HepG2 (cell line): Measurements from ENCODE around the gene DST. TPM values are rescaled to one million over a fixed set of nuclear protein-coding genes. Genes with fewer than 3 reads are reported as not detected.

Experiments used
- ATAC-seq: fragments of 200-7000 bp; cut with Tn5 transposase; 3 replicates; pipeline ENCODE4 v1.9.1; 2020; ENCODE audit warnings: mild to moderate bottlenecking, moderate library complexity
- BruUV-seq: library from RNA; stranded (reverse); fragments of 400-500 nt; replicated peaks from 2 replicates; lab custom pipeline; 2021; lab: Mats Ljungman, UMichigan
- CTCF ChIA-PET: fragments of 300-600 bp; formaldehyde crosslinking; extraction: SDS; loops from one replicate; lab custom pipeline; 2021; ENCODE audit warnings: low total read pairs, inconsistent platforms, low intra/inter-chr PET ratio; lab: Yijun Ruan, JAX
- POLR2A ChIA-PET: fragments of 350-600 bp; sonication (Branson Sonifier 250); formaldehyde crosslinking; loops from one replicate; lab custom pipeline; 2020; ENCODE audit warnings: antibody characterized with exemption, inconsistent platforms; lab: Yijun Ruan, JAX
- DNase-seq: peaks from one replicate; pipeline ENCODE4 v3.0.0-alpha.2; 2015; ENCODE audit warnings: low spot score
- FAIRE-seq: peaks from 3 replicates; lab custom pipeline; 2011; peaks lifted over from hg19 to GRCh38; lab: Jason Lieb, UNC
- H2AFZ ChIP-seq: one replicate; pipeline ENCODE4 v1.6.1; 2011; ENCODE audit warnings: low read length, inconsistent platforms
- H3K27ac ChIP-seq: fragments of 300-600 bp; 3 replicates; pipeline ENCODE4 v1.8.0; 2011; ENCODE audit warnings: mixed run types, mild to moderate bottlenecking, mixed read lengths, low read length, inconsistent platforms; ENCODE audit not compliant: insufficient read depth; ENCODE audit errors: extremely low read length
- H3K27me3 ChIP-seq, 2 experiments: fragments of 200-600 bp in 1 of 2; 2 replicates in 1 of 2; 3 replicates in 1 of 2; pipeline versions ENCODE4 v1.6.0 to v1.8.0; 2011; ENCODE audit warnings: low read length in 2 of 2, mild to moderate bottlenecking in 2 of 2, moderate library complexity in 2 of 2, inconsistent platforms in 1 of 2; ENCODE audit not compliant: insufficient read depth in 2 of 2, control insufficient read depth in 1 of 2
- H3K36me3 ChIP-seq, 2 experiments: fragments of 200-600 bp in 1 of 2; replicated peaks in 1 of 2; 2 replicates in 1 of 2; 3 replicates in 1 of 2; pipeline versions ENCODE4 v1.5.1 to v1.8.0; 2011; ENCODE audit warnings: low read length in 2 of 2, inconsistent platforms in 1 of 2; ENCODE audit not compliant: insufficient read depth in 2 of 2, control insufficient read depth in 1 of 2
- H3K4me1 ChIP-seq: 2 replicates; pipeline ENCODE4 v1.5.1; 2012; ENCODE audit warnings: low read length, inconsistent platforms; ENCODE audit not compliant: insufficient read depth
- H3K4me2 ChIP-seq: 2 replicates; pipeline ENCODE4 v1.6.0; 2011; ENCODE audit warnings: low read depth, low read length, inconsistent platforms
- H3K4me3 ChIP-seq, 3 experiments: fragments of 200-600 bp in 1 of 3; sonication (generic), shearing (Covaris generic) in 1 of 3; replicated peaks in 1 of 3; 2 replicates each; pipeline ENCODE4 v1.5.1; 2011 to 2016; ENCODE audit warnings: low read length in 3 of 3, inconsistent platforms in 2 of 3, low read depth in 2 of 3, mild to moderate bottlenecking in 2 of 3, control low read depth in 1 of 3, mixed read lengths in 1 of 3; ENCODE audit not compliant: insufficient read depth in 1 of 3
- H3K79me2 ChIP-seq: one replicate; pipeline ENCODE4 v1.6.1; 2011; ENCODE audit warnings: low read length, inconsistent platforms; ENCODE audit not compliant: insufficient read depth
- H3K9ac ChIP-seq: 2 replicates; pipeline ENCODE4 v1.6.0; 2011; ENCODE audit warnings: mild to moderate bottlenecking, low read depth, low read length, inconsistent platforms; ENCODE audit not compliant: insufficient read depth
- H3K9me3 ChIP-seq: 2 replicates; pipeline ENCODE4 v1.5.1; 2012; ENCODE audit warnings: mild to moderate bottlenecking, low read length
- H4K20me1 ChIP-seq: 2 replicates; pipeline ENCODE4 v1.6.0; 2011; ENCODE audit warnings: inconsistent platforms, mild to moderate bottlenecking, low read length, moderate library complexity; ENCODE audit not compliant: insufficient read depth
- ATM ChIP-seq: fragments of 450-650 bp; IDR thresholded peaks from 2 replicates; pipeline ENCODE4 v1.7.1; 2017; ENCODE audit warnings: mild to moderate bottlenecking, borderline replicate concordance
- ETV6 ChIP-seq: sonication (generic); formaldehyde crosslinking; conservative IDR thresholded peaks from 2 replicates; pipeline ENCODE4 v1.4.0; 2020; ENCODE audit warnings: missing genetic modification reagents
- HNRNPH1 ChIP-seq: fragments of 200-400 bp; formaldehyde crosslinking; optimal IDR thresholded peaks from 2 replicates; pipeline ENCODE3; 2017; ENCODE audit warnings: mild to moderate bottlenecking, low read depth, low read length
- MAFK ChIP-seq, 2 experiments: IDR thresholded peaks in 1 of 2; conservative IDR thresholded peaks in 1 of 2; 2 replicates each; pipeline ENCODE4 v1.6.1; 2011; ENCODE audit warnings: improper control_type of control experiment in 2 of 2, low read length in 2 of 2
- STAG1 ChIP-seq: sonication (generic); formaldehyde crosslinking; IDR thresholded peaks from 2 replicates; pipeline ENCODE4 v1.4.0; 2020; ENCODE audit warnings: missing genetic modification reagents
- ZFP41 ChIP-seq: sonication (generic); formaldehyde crosslinking; IDR thresholded peaks from 2 replicates; pipeline ENCODE4 v1.4.0; 2020; ENCODE audit warnings: mild to moderate bottlenecking, missing genetic modification reagents, borderline replicate concordance
- ZNF253 ChIP-seq: sonication (generic); formaldehyde crosslinking; IDR thresholded peaks from 2 replicates; pipeline ENCODE4 v1.8.0; 2022; ENCODE audit warnings: mild to moderate bottlenecking, missing genetic modification reagents, borderline replicate concordance
- ZNF382 ChIP-seq: sonication (generic); formaldehyde crosslinking; IDR thresholded peaks from 2 replicates; pipeline ENCODE4 v1.5.0; 2020; ENCODE audit warnings: missing genetic modification reagents, mild to moderate bottlenecking, borderline replicate concordance
- WGBS: methylation state at CpG from one replicate; pipeline ENCODE4 v1.1.6; 2017; ENCODE audit warnings: low lambda C conversion rate; 5-methylcytosine and 5-hydroxymethylcytosine counted together
- in situ Hi-C: cut with HindIII; loops from 2 replicates; pipeline ENCODE4 v1.10.0; 2017; ENCODE audit warnings: low pct_unique_long_range_greater_than_20kb; ENCODE audit not compliant: extremely low pct_ligation_motif_present
- intact Hi-C: fragments of 100-400 bp; cut with micrococcal nuclease; formaldehyde crosslinking; loops from one replicate; pipeline ENCODE4 v1.10.0; 2022; ENCODE audit not compliant: unreplicated experiment
- polyA plus RNA-seq, 8 experiments: library from polyadenylated mRNA; depleted of rRNA in 3 of 8; stranded (reverse) in 7 of 8; unstranded in 1 of 8; fragments of >200 nt; fragmentation: Illumina TruSeq in 4 of 8; extraction: Trizol in 4 of 8; gene quantifications; 2 replicates each; pipeline versions ENCODE4 v1.2.1 to v1.2.3, GENCODE V29; 2011 to 2016; ENCODE audit warnings: low read depth in 4 of 8, missing spikeins in 1 of 8, mixed read lengths in 1 of 8; ENCODE audit not compliant: insufficient read depth in 1 of 8
- total RNA-seq, 5 experiments: library from RNA; depleted of rRNA; stranded (reverse); fragments of >200 nt; fragmentation: Illumina TruSeq; extraction: Trizol; gene quantifications; 2 replicates each; pipeline ENCODE4 v1.2.3, GENCODE V29; 2016; ENCODE audit warnings: low read depth in 1 of 5
- TF ChIP-seq, protein P1 (sequence below): sonication (generic); formaldehyde crosslinking; IDR thresholded peaks from 2 replicates; pipeline ENCODE4 v1.4.0; 2020; ENCODE audit warnings: mild to moderate bottlenecking, missing genetic modification reagents
- TF ChIP-seq, protein P2 (sequence below): IDR thresholded peaks from 2 replicates; pipeline ENCODE4 v1.6.1; 2016; ENCODE audit warnings: missing genetic modification reagents, missing compliant biosample characterization
- TF ChIP-seq, protein P3 (sequence below): sonication (generic); formaldehyde crosslinking; IDR thresholded peaks from 2 replicates; pipeline ENCODE4 v1.9.0; 2022; ENCODE audit warnings: missing genetic modification reagents, mild to moderate bottlenecking, borderline replicate concordance
- TF ChIP-seq, protein P4 (sequence below): sonication (generic); formaldehyde crosslinking; IDR thresholded peaks from 2 replicates; pipeline ENCODE4 v1.5.0; 2020; ENCODE audit warnings: missing genetic modification reagents, mild to moderate bottlenecking, borderline replicate concordance

DST gene
- total and polyA plus RNA-seq, 2 of the 13 experiments (the other 11 are each of a cell fraction or from before 2014, with no cell fraction given) = 64.4 to 89.0 TPM

DNA sequence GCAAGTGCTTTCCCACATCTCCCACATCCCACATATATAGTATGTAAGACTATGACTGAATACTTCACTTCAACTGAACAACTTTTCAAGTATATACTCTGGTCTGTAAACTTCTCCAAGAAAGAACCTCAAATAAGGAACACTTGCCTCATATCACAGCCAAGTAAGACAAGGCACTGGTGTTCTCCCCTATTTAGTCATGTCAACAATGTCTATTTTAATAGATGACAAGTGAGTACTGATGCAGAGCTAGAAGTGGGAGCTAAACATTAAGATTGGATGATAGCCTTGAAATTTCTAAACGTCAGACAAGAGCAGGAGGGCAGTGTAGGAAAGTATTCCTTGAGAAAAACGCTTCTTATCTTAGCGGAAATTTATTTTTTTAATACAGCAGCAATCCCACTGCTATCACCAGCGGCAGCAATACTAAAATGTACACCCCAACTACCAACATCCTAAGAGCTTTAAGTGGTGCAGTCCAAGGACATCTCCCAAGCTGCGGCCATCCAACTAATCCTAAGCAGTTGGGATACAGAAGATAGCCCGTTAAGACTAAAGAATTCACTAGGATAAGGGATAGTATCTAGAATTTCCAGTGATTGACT is 29.3 kb downstream of the DST start:
- peaks cover 5 to 6% of the 10 kb centered on the region in 2 experiments; a peak in 2 of 5 replicates for H3K36me3 ChIP-seq
- in situ Hi-C loops = no loop called here

DNA sequence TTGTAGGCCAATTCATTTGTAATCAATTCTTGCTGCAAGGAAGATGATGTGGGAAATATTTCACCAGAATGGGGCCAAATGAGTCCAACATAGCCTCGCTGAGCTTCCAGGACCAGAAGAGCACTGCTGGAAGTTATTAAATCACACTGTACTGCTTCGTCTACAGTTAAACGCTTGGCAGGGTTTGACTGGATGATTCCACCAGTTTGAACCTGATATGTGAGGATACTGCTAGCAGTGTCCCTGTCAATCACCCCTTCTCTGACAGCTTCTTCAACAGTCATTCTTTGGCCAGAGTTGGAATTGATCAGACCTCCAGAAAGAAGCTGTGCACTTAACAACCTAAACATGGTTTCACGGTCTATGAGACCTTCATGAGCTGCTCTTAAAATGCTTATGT is 34.4 kb downstream of the DST start:
- Histone ChIP-seq H3K4me3 (no peak overlapping the region), H3K27me3 (no peaks in the 10 kb centered on the region), H3K4me1 (no peaks in the 10 kb centered on the region), H3K9me3 (no peaks in the 10 kb centered on the region), H2AFZ (no peak overlapping the region), H4K20me1 (no peaks in the 10 kb centered on the region), H3K4me2 (no peak overlapping the region), H3K79me2 (no peaks in the 10 kb centered on the region), H3K36me3 (0 out of 5 replicates have a peak, but pooled peaks cover 0 to 2% of the 10 kb centered on the region in 2 experiments), H3K9ac (no peak overlapping the region), H3K27ac (no peak overlapping the region)
- CTCF ChIA-PET = no interaction called here
- 94% methylated on average over 4 of the region's 4 CpGs for WGBS
- ATAC-seq (no peak), FAIRE-seq (no peak), DNase-seq (no peak)
- in situ Hi-C loops = no loop called here
- BruUV-seq = no TSS peak
- intact Hi-C loops = no loop called here
- POLR2A ChIA-PET = no interaction called here
- TF ChIP-seq, protein P1, sequence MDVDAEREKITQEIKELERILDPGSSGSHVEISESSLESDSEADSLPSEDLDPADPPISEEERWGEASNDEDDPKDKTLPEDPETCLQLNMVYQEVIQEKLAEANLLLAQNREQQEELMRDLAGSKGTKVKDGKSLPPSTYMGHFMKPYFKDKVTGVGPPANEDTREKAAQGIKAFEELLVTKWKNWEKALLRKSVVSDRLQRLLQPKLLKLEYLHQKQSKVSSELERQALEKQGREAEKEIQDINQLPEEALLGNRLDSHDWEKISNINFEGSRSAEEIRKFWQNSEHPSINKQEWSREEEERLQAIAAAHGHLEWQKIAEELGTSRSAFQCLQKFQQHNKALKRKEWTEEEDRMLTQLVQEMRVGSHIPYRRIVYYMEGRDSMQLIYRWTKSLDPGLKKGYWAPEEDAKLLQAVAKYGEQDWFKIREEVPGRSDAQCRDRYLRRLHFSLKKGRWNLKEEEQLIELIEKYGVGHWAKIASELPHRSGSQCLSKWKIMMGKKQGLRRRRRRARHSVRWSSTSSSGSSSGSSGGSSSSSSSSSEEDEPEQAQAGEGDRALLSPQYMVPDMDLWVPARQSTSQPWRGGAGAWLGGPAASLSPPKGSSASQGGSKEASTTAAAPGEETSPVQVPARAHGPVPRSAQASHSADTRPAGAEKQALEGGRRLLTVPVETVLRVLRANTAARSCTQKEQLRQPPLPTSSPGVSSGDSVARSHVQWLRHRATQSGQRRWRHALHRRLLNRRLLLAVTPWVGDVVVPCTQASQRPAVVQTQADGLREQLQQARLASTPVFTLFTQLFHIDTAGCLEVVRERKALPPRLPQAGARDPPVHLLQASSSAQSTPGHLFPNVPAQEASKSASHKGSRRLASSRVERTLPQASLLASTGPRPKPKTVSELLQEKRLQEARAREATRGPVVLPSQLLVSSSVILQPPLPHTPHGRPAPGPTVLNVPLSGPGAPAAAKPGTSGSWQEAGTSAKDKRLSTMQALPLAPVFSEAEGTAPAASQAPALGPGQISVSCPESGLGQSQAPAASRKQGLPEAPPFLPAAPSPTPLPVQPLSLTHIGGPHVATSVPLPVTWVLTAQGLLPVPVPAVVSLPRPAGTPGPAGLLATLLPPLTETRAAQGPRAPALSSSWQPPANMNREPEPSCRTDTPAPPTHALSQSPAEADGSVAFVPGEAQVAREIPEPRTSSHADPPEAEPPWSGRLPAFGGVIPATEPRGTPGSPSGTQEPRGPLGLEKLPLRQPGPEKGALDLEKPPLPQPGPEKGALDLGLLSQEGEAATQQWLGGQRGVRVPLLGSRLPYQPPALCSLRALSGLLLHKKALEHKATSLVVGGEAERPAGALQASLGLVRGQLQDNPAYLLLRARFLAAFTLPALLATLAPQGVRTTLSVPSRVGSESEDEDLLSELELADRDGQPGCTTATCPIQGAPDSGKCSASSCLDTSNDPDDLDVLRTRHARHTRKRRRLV = no peak
- TF ChIP-seq STAG1 (CRISPR knock-in tag) = no peak
- TF ChIP-seq, protein P2, sequence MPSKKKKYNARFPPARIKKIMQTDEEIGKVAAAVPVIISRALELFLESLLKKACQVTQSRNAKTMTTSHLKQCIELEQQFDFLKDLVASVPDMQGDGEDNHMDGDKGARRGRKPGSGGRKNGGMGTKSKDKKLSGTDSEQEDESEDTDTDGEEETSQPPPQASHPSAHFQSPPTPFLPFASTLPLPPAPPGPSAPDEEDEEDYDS (CRISPR knock-in tag) = no peak
- no peak for TF ChIP-seq ZNF253 (CRISPR knock-in tag)
- no peak for TF ChIP-seq ETV6 (CRISPR knock-in tag)
- TF ChIP-seq, protein P3, sequence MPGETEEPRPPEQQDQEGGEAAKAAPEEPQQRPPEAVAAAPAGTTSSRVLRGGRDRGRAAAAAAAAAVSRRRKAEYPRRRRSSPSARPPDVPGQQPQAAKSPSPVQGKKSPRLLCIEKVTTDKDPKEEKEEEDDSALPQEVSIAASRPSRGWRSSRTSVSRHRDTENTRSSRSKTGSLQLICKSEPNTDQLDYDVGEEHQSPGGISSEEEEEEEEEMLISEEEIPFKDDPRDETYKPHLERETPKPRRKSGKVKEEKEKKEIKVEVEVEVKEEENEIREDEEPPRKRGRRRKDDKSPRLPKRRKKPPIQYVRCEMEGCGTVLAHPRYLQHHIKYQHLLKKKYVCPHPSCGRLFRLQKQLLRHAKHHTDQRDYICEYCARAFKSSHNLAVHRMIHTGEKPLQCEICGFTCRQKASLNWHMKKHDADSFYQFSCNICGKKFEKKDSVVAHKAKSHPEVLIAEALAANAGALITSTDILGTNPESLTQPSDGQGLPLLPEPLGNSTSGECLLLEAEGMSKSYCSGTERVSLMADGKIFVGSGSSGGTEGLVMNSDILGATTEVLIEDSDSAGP (CRISPR knock-in tag) = no peak
- no peak for TF ChIP-seq HNRNPH1
- TF ChIP-seq ZNF382 (CRISPR knock-in tag) = no peak

More for the DNA sequence above, 29.3 kb downstream of the DST start:
- ChIA-PET CTCF (no interaction called here), POLR2A (no interaction called here)
- no peak overlapping the region for H3K4me3 ChIP-seq
- DNase-seq (no peak), ATAC-seq (no peak), FAIRE-seq (no peak)
- H2AFZ ChIP-seq = no peak overlapping the region
- H3K79me2 ChIP-seq = no peaks in the 10 kb centered on the region
- WGBS = 86% methylated on average over 6 of the region's 6 CpGs
- no peak overlapping the region for H3K9ac ChIP-seq
- no peaks in the 10 kb centered on the region for H3K27me3 ChIP-seq
- no TSS peak for BruUV-seq
- no peak for TF ChIP-seq ZFP41 (CRISPR knock-in tag)
- peak; percentile 16 to 52; a peak in 2 of 4 replicates for TF ChIP-seq MAFK (conservative IDR thresholded peaks at IDR 0.05 in 1 of 2, IDR thresholded peaks at IDR 0.05 in 1 of 2; ENCODE audit: low read length in 2 of 2)
- TF ChIP-seq, protein P4, sequence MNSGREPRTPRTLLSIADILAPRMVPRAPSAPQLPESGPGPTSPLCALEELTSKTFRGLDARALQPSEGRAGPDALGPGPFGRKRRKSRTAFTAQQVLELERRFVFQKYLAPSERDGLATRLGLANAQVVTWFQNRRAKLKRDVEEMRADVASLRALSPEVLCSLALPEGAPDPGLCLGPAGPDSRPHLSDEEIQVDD (CRISPR knock-in tag) = no peak
- no peak for TF ChIP-seq ATM
- H3K27ac ChIP-seq = no peak overlapping the region
- no peaks in the 10 kb centered on the region for H4K20me1 ChIP-seq
- no peak overlapping the region for H3K4me2 ChIP-seq
- H3K4me1 ChIP-seq = no peaks in the 10 kb centered on the region
- H3K9me3 ChIP-seq = no peaks in the 10 kb centered on the region
- intact Hi-C loops = no loop called here
